Stimulated activated CD8-positive, alpha-beta memory T cell treated with anti-CD3 and anti-CD28 coated beads, Interleukin-15, amount 100 ng/mL, for 1 hour (primary cell): Measurements from ENCODE around the gene DCDC2B.
A peak's percentile ranks its signal among the peaks of the same experiment; 100 is the strongest.

Experiments
- DNase-seq: peaks from one replicate; pipeline ENCODE4 v3.0.0-alpha.2; 2020; ENCODE audit warnings: low read depth

Gene DCDC2B

DNA sequence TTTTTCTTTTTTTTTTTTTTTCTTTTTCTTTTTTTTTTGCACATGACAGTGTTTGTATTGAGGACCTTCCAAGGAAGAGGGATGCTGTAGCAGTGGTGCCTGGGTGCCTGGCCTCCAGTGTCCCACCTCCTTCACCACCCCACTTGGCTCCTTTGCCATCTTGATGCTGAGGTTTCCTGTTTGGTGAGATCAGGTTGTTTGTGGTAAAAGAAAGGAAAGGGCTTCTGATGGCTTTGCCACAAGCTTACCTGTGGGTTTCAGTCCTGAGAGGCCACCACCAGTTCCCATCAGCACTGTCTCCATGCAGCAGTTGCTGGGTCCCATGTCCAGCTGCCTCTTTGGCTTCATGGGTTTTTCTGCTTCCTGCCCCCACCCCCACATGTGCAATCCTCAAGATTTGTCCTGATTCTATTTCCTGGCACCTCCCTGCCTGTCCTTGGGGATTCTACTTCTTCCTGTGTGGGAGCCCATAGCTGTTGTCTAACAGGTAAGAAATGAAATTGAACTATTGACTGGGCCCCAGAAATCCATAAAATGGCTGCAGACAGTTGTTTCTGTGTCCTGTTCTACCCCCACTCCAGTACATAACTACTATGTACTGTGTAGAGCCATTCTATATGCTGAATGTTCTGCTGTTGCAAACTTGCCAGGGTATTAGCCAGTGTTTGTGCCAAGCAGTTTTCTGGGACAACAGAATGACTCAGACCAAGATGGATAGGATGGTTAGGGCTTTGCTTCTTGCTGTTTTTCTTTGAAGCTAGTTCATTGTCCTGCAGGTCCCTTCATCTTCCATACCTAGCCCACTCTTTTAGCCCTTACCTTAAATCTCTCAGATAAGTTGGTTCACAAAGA, 12.7 kb upstream of the DCDC2B start:
- DNase-seq, result no peak

DNA sequence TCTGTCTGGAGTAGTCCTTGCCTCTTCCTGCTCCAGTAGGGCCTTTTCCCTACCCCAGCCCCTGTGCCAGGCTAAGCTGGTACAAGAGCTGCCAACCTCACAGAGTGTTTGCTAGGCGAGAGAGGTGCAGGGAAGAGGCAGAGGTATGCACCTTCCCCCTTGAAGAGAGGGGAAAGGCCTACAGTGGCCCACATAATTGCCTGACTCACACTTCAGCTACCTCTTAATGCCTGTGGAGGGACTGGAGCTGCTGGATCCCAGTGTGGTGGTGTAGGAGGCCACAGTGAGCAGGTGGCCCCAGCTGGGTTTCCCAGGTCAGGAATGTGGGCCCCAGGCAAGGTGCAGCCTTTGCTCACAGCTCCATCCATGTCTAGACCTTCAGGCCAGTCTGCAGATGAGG, 11.8 kb upstream of the DCDC2B start:
- DNase-seq, result no peak

- DNase-seq, result no peak
Observed at GRCh38 chr1:32197837-32198236, 11.1 kb upstream of the DCDC2B start.

GRCh38 chr1:32198237-32199042, 10.4 kb upstream of the DCDC2B start:
- no peak for DNase-seq

DNA sequence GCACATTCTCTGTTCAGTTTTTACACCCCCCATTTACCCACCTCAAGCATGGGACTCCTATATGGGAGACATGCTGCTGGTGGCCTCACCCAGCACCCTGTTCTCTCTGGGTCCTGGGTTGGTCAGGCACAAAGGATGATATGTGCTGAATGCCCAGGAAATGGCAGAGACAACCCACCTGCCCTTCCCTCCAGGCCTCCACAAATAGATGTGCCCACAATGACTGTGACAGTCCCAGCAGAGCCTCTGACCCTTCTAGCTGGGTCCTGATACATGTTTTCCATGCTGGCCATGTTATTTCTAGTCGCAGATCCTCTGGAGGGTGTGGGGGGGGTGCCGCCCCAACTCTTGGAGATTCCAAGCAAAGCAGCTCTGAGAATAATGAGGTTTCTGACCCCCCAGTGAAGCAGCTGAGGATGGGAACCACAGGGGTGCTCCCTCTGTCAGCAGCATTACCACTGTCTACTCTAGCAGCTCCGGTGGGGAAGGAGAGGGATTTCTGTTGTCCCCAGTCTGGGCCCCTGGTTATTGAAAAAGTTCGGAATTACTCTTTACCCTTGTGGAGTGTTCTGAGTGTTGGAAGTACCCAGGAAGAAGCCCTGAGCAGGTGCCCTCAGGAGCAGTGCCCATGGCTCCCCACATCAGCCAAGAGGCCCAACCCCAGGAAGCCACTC, 9.7 kb upstream of the DCDC2B start:
- no peak for DNase-seq

DNA sequence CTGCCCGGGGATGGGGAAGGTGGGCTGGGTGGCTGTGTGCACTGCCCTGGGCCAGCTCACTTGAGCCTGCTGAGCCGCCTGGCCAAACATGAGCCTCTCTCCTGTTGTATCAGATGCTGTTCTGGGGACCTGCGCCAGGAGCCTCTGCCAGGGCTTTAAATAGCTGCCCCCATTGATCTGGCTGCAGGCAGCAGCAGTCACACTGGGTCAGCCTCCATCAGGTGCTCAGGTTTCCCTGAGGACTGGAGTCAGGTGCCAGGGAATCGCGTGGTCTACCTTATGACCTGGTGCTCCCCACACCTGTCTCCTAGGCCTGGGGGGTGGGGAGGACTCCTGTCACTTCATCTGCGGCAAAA, 9.2 kb upstream of the DCDC2B start:
- DNase-seq, result no peak

DNA sequence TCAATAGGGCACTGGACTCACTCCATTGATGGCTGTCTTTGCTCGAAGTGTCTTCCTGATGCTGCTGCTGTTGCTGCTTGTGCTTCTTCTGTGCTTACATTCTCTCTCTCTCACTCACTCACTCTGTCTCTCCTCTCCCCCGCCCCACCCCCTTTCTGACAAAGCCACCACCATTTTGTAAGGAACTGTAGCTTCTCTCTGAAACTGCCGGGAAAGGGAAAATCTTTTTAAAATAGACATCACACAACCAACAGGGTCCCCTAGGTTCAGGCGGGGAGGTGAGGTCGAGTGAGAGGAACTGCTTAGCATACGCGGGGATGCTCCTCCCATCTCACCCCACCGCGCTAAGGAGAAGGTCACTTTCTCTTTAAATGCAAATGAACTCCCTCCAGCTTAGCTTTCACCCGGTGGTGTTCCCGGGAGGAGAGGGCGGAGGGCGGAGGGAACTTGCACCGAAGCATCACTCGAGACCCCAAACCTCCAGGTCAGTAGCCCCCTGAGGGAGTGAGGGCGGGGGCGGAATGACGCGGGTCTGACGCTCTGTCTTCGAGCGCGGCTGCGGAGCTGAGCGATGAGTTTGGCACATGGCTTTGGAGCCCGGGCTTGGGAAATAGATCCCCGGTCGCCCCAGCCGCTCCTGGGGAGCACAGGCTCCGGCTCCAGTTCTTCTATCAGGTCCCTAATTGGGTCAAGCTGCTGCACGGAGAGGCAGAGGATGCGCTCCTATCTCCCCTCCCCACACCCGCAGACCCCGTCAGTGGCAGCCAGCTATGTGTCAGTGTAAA, 8.5 kb upstream of the DCDC2B start, which contains the start of gene CCDC28B:
TSS of gene CCDC28B (plus strand) at position 370 of the 785 bp plus-strand sequence. CDS start 1,341 bp downstream, outside the sequence.
- peak; percentile 24 for DNase-seq

GRCh38 chr1:32201011-32201855, 7.7 kb upstream of the DCDC2B start:
- peak; percentile 59 for DNase-seq

- no peak for DNase-seq
Observed at GRCh38 chr1:32204943-32205361, 3.9 kb upstream of the DCDC2B start.

DNA sequence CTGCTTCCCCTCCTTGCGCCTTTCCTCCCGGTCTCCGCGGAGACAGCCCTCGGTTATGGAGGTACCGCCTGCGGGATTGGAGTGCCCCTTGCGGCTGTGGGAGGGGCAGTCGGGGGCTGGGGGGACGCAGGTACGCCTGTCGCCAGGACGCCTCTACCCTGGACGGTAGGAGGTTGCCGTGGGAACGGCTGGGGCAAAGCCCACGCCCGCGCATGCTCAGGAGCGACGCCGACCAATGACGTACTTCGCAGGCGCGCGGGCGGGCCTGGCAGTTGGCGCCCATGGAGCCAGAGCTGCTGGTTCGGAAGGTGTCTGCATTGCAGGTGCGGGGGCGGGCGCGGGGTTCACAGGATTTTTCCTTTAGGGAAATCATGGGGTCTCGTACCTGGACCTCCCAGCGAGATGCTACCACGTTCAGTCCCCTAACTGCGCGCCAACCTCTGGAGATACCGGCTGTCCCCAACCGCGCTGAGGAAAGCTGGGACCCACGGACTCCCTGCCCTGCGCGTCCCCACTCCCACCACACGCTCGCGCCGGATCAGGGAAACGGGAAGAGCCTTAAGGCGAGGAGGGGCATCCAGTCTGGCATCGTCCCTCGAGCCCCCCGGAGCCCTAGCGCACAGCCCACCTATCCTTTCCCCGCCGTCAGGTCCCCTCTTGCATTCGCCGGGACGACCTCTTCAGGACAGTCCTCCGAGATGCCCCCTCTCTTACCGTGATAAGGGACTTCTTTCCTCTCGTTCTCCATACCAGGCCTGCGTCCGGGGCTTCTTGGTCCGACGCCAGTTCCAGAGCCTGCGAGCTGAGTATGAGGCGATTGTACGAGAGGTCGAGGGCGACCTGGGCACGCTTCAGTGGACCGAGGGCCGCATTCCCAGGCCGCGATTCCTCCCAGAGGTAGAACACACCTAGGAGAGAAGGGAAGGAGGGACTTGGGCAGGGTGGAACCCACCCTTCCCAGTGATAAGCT, 3.2 kb upstream of the DCDC2B start, which contains the start of gene IQCC:
TSS of gene IQCC (plus strand) at position 271 of the 970 bp plus-strand sequence. CDS start at position 282, 11 bp downstream.
- peak; percentile 57 for DNase-seq

DNA sequence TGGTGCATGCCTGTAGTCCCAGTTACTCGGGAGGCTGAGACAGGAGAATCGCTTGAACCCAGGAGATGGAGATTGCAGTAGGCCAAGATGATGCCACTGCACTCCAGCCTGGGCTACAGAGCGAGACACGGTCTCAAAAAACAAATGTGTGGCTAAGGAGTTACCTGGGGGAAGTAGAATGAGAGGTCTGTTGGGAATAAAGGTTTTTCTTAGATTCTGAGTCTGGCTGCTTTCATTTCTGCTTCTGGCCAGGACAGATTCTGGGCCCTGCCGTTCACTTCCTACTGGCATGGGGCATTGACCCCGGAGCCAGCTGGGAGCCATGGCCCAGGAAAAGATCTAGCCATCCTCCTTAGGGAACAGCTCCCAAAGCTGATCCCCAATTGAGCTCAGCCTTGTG, 420 bp upstream of the DCDC2B start:
- DNase-seq, result no peak

GRCh38 chr1:32215629-32216480, 7.0 kb downstream of the DCDC2B start:
- DNase-seq, result peak; percentile 38

GRCh38 chr1:32216566-32216965, 7.7 kb downstream of the DCDC2B start:
- no peak for DNase-seq

DNA sequence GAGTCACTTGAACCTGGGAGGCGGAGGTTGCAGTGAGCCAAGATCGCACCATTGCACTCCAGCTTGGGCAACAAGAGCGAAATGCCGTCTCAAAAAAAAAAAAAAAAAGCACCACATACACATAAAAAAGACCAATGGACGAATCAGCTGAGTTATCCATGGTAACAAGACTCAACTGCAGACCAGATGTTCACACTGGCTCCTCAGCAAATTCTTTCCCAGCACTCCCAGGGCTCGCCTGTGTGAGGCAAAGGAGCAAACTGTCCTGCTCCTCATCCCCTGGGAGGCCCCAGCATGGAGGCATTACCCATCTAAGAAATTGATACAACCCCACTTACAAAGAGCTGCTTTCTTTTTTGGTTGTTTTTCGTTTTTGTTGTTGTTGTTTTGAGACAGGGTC, 10.1 kb downstream of the DCDC2B start:
- DNase-seq, result no peak

GRCh38 chr1:32220746-32221580, 12.1 kb downstream of the DCDC2B start:
- DNase-seq, result no peak

- no peak for DNase-seq
Observed at GRCh38 chr1:32221581-32221979, 12.7 kb downstream of the DCDC2B start.

DNA sequence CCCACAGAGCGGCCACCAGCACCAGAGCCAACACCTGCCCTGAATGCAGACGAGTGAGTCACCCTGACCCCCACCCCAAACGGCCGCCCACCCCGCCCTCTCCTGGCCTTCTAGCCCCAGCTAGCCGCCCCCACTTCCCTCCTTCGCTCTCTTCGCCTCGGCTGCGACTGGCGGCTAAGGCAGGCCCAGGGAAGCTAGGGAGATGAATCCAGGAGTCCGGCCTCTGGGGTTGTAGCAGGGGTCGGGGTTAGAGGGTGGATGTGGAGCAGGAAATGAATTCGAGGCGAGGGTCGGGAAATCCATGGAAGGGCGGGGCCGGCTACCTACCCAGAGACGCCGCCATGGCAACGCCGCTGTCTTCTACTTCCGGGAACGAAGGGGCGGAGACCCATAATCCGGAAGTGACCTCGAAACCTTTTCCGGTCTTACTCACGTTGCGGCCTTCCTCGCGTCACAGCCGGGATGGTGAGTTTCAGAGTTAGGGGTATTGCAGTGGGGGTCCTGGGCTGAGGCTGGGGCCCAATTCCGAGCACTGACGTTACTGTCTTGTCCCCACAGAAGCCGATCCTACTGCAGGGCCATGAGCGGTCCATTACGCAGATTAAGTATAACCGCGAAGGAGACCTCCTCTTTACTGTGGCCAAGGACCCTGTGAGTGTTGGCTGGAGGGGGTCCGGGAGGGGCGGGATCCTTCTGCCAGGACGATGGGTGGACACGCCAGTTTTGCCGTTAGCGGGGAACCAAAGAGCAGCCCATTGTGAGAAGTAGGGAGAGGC, 13.3 kb downstream of the DCDC2B start, which contains the start of the genes EIF3I and TMEM234:
TSS of gene EIF3I (plus strand) at position 428 of the 776 bp plus-strand sequence. CDS start at position 463, 35 bp downstream.
TSS of gene TMEM234 (minus strand) at position 374 of the 776 bp plus-strand sequence. CDS start at position 343, 31 bp downstream.
- peak; percentile 90 for DNase-seq
